ENCODE measurements around the gene CYP2C9. TPM values are rescaled to one million over a fixed set of nuclear protein-coding genes. Genes with fewer than 3 reads are reported as not detected.
"Not testable (repeated sequence)": the region's sequence is repeated elsewhere in the genome, so short reads cannot be mapped to it uniquely, and the experiment has no call there.

The CYP2C9 gene
- total RNA-seq (2022), result 4.9 and 7.8 TPM in 2 replicates
- Bru-seq, nascent RNA, result percentile 43 among the genes with signal in this experiment
- percentile 51 among the genes with signal in this experiment for BruChase-seq, experiment 1, labeled RNA remaining after a 6-hour chase
- percentile 35 among the genes with signal in this experiment for BruChase-seq, experiment 2, labeled RNA remaining after a 2-hour chase
- long read RNA-seq, partial matches to known transcripts, result 1 of 1 reads
- long read RNA-seq, other reads (novel, unspliced or antisense), result 0 of 1 reads

DNA sequence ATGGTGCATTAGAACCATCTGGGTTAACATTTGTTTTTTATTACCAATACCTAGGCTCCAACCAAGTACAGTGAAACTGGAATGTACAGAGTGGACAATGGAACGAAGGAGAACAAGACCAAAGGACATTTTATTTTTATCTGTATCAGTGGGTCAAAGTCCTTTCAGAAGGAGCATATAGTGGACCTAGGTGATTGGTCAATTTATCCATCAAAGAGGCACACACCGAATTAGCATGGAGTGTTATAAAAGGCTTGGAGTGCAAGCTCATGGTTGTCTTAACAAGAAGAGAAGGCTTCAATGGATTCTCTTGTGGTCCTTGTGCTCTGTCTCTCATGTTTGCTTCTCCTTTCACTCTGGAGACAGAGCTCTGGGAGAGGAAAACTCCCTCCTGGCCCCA lies at the start of gene CYP2C9:
Gene CYP2C9 (plus strand): TSS at position 276 of the 400 bp plus-strand sequence. CDS start 25 bp downstream, at position 301.
- CTCF ChIA-PET, result no interaction called here
- H3K4me1 Mint-ChIP-seq (ENCODE audit: low read depth, unreplicated experiment), result no peaks in the 10 kb centered on the region
- H3K27ac Mint-ChIP-seq (ENCODE audit: unreplicated experiment), result no peak within 1 kb of the TSS
- BruUV-seq (replicated peaks), result no TSS peak
- intact Hi-C loops (cut with micrococcal nuclease; ENCODE audit: unreplicated experiment), result no loop called here
- DNase-seq, result no peak
- TF ChIP-seq, protein P1, sequence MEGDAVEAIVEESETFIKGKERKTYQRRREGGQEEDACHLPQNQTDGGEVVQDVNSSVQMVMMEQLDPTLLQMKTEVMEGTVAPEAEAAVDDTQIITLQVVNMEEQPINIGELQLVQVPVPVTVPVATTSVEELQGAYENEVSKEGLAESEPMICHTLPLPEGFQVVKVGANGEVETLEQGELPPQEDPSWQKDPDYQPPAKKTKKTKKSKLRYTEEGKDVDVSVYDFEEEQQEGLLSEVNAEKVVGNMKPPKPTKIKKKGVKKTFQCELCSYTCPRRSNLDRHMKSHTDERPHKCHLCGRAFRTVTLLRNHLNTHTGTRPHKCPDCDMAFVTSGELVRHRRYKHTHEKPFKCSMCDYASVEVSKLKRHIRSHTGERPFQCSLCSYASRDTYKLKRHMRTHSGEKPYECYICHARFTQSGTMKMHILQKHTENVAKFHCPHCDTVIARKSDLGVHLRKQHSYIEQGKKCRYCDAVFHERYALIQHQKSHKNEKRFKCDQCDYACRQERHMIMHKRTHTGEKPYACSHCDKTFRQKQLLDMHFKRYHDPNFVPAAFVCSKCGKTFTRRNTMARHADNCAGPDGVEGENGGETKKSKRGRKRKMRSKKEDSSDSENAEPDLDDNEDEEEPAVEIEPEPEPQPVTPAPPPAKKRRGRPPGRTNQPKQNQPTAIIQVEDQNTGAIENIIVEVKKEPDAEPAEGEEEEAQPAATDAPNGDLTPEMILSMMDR (IDR thresholded peaks at IDR 0.05; ENCODE audit: unreplicated experiment), result no peak
- H3K9me3 Mint-ChIP-seq (ENCODE audit: low read depth, unreplicated experiment), result peaks cover 3% of the 10 kb centered on the region
- H3K4me3 Mint-ChIP-seq (ENCODE audit: low read depth, unreplicated experiment), result no peak within 1 kb of the TSS
- no peaks in the 10 kb centered on the region for H3K27me3 Mint-ChIP-seq (ENCODE audit: unreplicated experiment)
- H3K36me3 Mint-ChIP-seq (ENCODE audit: insufficient read depth, unreplicated experiment), result no peaks in the 10 kb centered on the region

DNA sequence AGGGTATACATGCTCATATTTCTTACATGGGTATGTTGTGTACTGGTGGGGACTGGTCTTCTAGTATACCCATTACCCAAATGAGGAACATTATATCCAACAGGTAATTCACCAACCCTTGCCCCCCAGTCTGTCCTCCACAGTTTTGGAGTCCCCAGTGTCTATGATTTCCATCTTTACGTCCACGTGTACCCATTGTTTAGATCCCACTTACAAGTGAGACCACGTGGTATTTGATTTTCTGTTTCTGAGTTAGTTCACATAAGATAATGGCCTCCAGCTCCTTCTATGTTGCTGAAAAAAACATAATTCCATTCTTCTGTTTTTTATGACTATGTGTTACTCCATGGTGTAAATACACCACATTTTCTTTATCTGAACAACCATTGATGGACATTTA lies 49.3 kb upstream of the CYP2C9 start:
- no peak overlapping the region for H3K4me3 Mint-ChIP-seq (ENCODE audit: low read depth, unreplicated experiment)
- BruUV-seq (replicated peaks), result no TSS peak
- DNase-seq, result no peak
- CTCF ChIA-PET, result no interaction called here
- intact Hi-C loops (cut with micrococcal nuclease; ENCODE audit: unreplicated experiment), result no loop called here
- H3K36me3 Mint-ChIP-seq (ENCODE audit: insufficient read depth, unreplicated experiment), result no peaks in the 10 kb centered on the region
- H3K9me3 Mint-ChIP-seq (ENCODE audit: low read depth, unreplicated experiment), result peaks cover 3% of the 10 kb centered on the region
- no peak overlapping the region for H3K27ac Mint-ChIP-seq (ENCODE audit: unreplicated experiment)
- H3K27me3 Mint-ChIP-seq (ENCODE audit: unreplicated experiment), result no peaks in the 10 kb centered on the region
- H3K4me1 Mint-ChIP-seq (ENCODE audit: low read depth, unreplicated experiment), result no peaks in the 10 kb centered on the region
- TF ChIP-seq, protein P1 (IDR thresholded peaks at IDR 0.05; ENCODE audit: unreplicated experiment), result no peak

DNA sequence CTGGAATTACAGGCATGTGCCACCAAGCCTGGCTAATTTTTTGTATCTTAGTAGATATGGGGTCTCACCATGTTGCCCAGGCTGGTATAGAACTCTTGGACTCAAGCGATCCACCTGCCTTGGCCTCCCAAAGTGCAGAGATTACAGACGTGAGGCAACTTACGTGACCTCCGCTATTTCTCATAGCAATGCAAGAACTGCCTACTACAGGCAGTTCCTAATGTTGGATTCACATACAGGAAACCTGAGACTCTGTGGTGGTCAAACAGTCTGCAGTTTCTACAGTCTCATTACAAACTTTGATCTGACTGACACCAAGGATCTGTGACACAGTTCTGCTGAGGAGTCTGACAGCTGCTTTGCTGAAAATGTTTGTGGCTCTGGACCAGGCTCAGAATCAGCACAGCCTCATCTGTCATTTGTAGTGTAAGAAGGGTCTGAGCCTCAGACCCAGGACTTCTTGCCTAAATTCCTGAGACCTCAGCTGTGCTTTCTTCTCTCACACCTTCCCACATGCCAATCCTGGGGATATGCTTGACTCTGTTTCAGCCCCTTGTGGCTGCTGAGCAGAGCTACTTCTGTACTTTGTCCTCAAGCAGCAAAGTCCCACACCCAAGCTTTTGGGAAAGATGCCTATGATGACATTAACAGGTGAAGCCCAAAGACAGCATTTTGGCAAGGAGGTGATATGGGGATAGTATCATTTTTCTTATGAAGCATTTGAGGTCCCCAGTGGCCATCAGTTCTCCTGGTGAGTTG lies 48.0 kb upstream of the CYP2C9 start:
- DNase-seq, result no peak
- H3K4me3 Mint-ChIP-seq (ENCODE audit: low read depth, unreplicated experiment), result no peak overlapping the region

DNA sequence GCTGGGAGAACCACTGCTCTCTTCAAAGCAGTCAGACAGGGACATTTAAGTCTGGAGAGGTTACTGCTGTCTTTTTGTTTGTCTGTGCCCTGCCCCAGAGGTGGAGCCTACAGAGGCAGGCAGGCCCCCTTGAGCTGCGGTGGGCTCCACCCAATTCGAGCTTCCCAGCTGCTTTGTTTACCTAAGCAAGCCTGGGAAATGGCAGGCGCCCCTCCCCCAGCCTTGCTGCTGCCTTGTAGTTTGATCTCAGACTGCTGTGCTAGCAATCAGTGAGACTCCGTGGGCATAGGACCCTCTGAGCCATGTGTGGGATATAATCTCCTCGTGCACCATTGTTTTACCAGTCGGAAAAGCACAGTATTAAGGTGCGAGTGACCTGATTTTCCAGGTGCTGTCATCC lies 40.0 kb upstream of the CYP2C9 start:
- H3K27ac Mint-ChIP-seq (ENCODE audit: unreplicated experiment); intact Hi-C loops (cut with micrococcal nuclease; ENCODE audit: unreplicated experiment); BruUV-seq (replicated peaks); H3K4me3 Mint-ChIP-seq (ENCODE audit: low read depth, unreplicated experiment); DNase-seq; H3K36me3 Mint-ChIP-seq (ENCODE audit: insufficient read depth, unreplicated experiment); H3K4me1 Mint-ChIP-seq (ENCODE audit: low read depth, unreplicated experiment); H3K27me3 Mint-ChIP-seq (ENCODE audit: unreplicated experiment); CTCF ChIA-PET: not testable (repeated sequence)
- H3K9me3 Mint-ChIP-seq (ENCODE audit: low read depth, unreplicated experiment), result peaks cover 13% of the 10 kb centered on the region

More for the DNA sequence above, 48.0 kb upstream of the CYP2C9 start:
- BruUV-seq (replicated peaks), result no TSS peak
- intact Hi-C loops (cut with micrococcal nuclease; ENCODE audit: unreplicated experiment), result no loop called here
- peaks cover 3% of the 10 kb centered on the region for H3K9me3 Mint-ChIP-seq (ENCODE audit: low read depth, unreplicated experiment)
- H3K27me3 Mint-ChIP-seq (ENCODE audit: unreplicated experiment), result no peaks in the 10 kb centered on the region
- no peaks in the 10 kb centered on the region for H3K36me3 Mint-ChIP-seq (ENCODE audit: insufficient read depth, unreplicated experiment)
- no peak overlapping the region for H3K27ac Mint-ChIP-seq (ENCODE audit: unreplicated experiment)
- CTCF ChIA-PET, result no interaction called here
- TF ChIP-seq, protein P1 (IDR thresholded peaks at IDR 0.05; ENCODE audit: unreplicated experiment), result no peak
- no peaks in the 10 kb centered on the region for H3K4me1 Mint-ChIP-seq (ENCODE audit: low read depth, unreplicated experiment)

DNA sequence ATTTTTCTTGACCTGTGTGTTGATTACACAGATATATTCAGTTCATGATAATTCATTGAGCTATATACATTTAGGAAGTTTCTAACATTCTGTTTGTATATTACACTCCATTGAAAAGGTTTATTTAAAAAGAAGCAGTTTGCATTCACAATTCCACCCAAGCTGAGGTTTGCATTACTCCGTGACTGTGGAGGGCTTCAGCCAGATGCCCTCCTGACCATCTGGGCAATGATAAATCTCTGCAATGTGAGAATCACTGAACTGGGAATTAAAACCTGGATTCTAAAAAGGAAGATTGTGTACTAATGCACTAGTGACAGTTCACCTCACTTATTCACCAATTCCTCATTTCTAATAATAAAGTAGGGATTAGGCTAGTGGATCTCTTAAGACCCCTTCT lies 36.4 kb upstream of the CYP2C9 start:
- TF ChIP-seq, protein P1 (IDR thresholded peaks at IDR 0.05; ENCODE audit: unreplicated experiment), result no peak
- BruUV-seq (replicated peaks), result no TSS peak
- CTCF ChIA-PET, result no interaction called here
- intact Hi-C loops (cut with micrococcal nuclease; ENCODE audit: unreplicated experiment), result loop anchor here (2.0 kb wide), 1 partner anchor 217 kb away; no protein-coding TSS in a partner anchor
- Mint-ChIP-seq H3K9me3 (ENCODE audit: low read depth, unreplicated experiment) (peaks cover 6% of the 10 kb centered on the region), H3K27ac (ENCODE audit: unreplicated experiment) (no peak overlapping the region), H3K36me3 (ENCODE audit: insufficient read depth, unreplicated experiment) (peaks cover 6% of the 10 kb centered on the region), H3K27me3 (ENCODE audit: unreplicated experiment) (no peaks in the 10 kb centered on the region), H3K4me3 (ENCODE audit: low read depth, unreplicated experiment) (no peak overlapping the region), H3K4me1 (ENCODE audit: low read depth, unreplicated experiment) (peaks cover 9% of the 10 kb centered on the region)
- no peak for DNase-seq
